Kidney (tissue), 14 donors: Measurements from ENCODE around the gene DRAM1. TPM values are rescaled to one million over a fixed set of nuclear protein-coding genes. Genes with fewer than 3 reads are reported as not detected.
"Not testable (repeated sequence)": the region's sequence is repeated elsewhere in the genome, so short reads cannot be mapped to it uniquely, and the experiment has no call there.

Source experiments
- DNase-seq, 5 donors: peaks; one replicate each; pipeline ENCODE4 v3.0.0-alpha.2; 2013 to 2020
- FAIRE-seq: peaks from 2 replicates; lab custom pipeline; 2012; peaks lifted over from hg19 to GRCh38; lab: Jason Lieb, UNC
- H3K27ac ChIP-seq, 2 donors: one replicate each; pipeline ENCODE4 v1.7.0; 2013; ENCODE audit warnings: low read depth in 2 of 2, low read length in 2 of 2, inconsistent platforms in 1 of 2
- H3K27me3 ChIP-seq: one replicate; pipeline ENCODE4 v1.7.1; 2013; ENCODE audit warnings: low read length, inconsistent platforms; ENCODE audit not compliant: control insufficient read depth, insufficient read depth
- H3K36me3 ChIP-seq, 3 donors: one replicate each; pipeline versions ENCODE4 v1.7.0 to v1.7.1; 2013; ENCODE audit warnings: low read length in 3 of 3, control low read depth in 1 of 3, inconsistent platforms in 1 of 3; ENCODE audit not compliant: insufficient read depth in 3 of 3, control insufficient read depth in 2 of 3
- H3K4me1 ChIP-seq, 3 donors: one replicate each; pipeline versions ENCODE4 v1.7.0 to v1.7.1; 2013; ENCODE audit warnings: low read length in 3 of 3, inconsistent platforms in 1 of 3, low read depth in 1 of 3; ENCODE audit not compliant: control insufficient read depth in 2 of 3, insufficient read depth in 2 of 3
- H3K4me3 ChIP-seq, 3 donors: one replicate each; pipeline versions ENCODE4 v1.7.0 to v1.8.1; 2013; ENCODE audit warnings: low read length in 3 of 3, control low read depth in 1 of 3, inconsistent platforms in 1 of 3
- H3K9ac ChIP-seq, 3 donors: one replicate each; pipeline versions ENCODE4 v1.7.0 to v1.7.1; 2013; ENCODE audit warnings: low read length in 3 of 3, control low read depth in 1 of 3, inconsistent platforms in 1 of 3
- H3K9me3 ChIP-seq, 3 donors: one replicate each; pipeline versions ENCODE4 v1.7.0 to v1.7.1; 2013; ENCODE audit warnings: low read length in 3 of 3, control low read depth in 1 of 3, inconsistent platforms in 1 of 3; ENCODE audit not compliant: control insufficient read depth in 2 of 3, insufficient read depth in 1 of 3
- intact Hi-C: fragments of 100-400 bp; cut with DNase I; formaldehyde crosslinking; loops from one replicate; pipeline ENCODE4 v1.11.1; 2022
- polyA plus RNA-seq: library from polyadenylated mRNA; stranded (reverse); fragments of 350-450 nt; fragmentation: Illumina TruSeq; extraction: RNeasy Lipid Tissue Mini Kit (QIAGEN cat#74804); gene quantifications from one replicate; pipeline ENCODE4 v1.2.3, GENCODE V29; 2014; ENCODE audit warnings: low read depth, low replicate concordance; ENCODE audit not compliant: insufficient read depth
- total RNA-seq: library from RNA; stranded (reverse); fragmentation: NEBNext Ultra II Directional; extraction: Animal tissue kit (Norgen Biotek cat#: 25700); gene quantifications from one replicate; pipeline ENCODE4 v1.2.1, GENCODE V29; 2021
- TF ChIP-seq, protein P1 (sequence below): IDR thresholded peaks from 3 replicates; pipeline ENCODE4 v1.5.1; 2012; ENCODE audit warnings: mild to moderate bottlenecking, moderate library complexity, borderline replicate concordance; ENCODE audit not compliant: insufficient read depth; ENCODE audit errors: extremely low read depth
- donor health status: control.
- donor health status: control.
- donor health status: control.
- donor health status: control.
- donor health status: control.
- donor health status: DM: yes; HTN: yes; CAD: no.
- donor health status: Normal renal cell carcinoma (clear cell type).

DRAM1 gene
- total and polyA plus RNA-seq, 2 donors from 2014 or later, result 19.0 to 35.8 TPM

GRCh38 chr12:101862245-101862644, 15.1 kb upstream of the DRAM1 start:
- TF ChIP-seq, protein P1, sequence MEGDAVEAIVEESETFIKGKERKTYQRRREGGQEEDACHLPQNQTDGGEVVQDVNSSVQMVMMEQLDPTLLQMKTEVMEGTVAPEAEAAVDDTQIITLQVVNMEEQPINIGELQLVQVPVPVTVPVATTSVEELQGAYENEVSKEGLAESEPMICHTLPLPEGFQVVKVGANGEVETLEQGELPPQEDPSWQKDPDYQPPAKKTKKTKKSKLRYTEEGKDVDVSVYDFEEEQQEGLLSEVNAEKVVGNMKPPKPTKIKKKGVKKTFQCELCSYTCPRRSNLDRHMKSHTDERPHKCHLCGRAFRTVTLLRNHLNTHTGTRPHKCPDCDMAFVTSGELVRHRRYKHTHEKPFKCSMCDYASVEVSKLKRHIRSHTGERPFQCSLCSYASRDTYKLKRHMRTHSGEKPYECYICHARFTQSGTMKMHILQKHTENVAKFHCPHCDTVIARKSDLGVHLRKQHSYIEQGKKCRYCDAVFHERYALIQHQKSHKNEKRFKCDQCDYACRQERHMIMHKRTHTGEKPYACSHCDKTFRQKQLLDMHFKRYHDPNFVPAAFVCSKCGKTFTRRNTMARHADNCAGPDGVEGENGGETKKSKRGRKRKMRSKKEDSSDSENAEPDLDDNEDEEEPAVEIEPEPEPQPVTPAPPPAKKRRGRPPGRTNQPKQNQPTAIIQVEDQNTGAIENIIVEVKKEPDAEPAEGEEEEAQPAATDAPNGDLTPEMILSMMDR, result no peak
- H3K27ac ChIP-seq, result no peak overlapping the region
- H3K4me1 ChIP-seq, result peaks cover 0 to 6% (median 3%) of the 10 kb centered on the region in 3 donors
- H3K27me3 ChIP-seq, result no peaks in the 10 kb centered on the region
- no peaks in the 10 kb centered on the region for H3K36me3 ChIP-seq
- no peak overlapping the region for H3K4me3 ChIP-seq
- no peak for FAIRE-seq
- H3K9me3 ChIP-seq, result no peaks in the 10 kb centered on the region
- intact Hi-C loops, result no loop called here
- H3K9ac ChIP-seq, result no peak overlapping the region
- DNase-seq, result no peak

DNA sequence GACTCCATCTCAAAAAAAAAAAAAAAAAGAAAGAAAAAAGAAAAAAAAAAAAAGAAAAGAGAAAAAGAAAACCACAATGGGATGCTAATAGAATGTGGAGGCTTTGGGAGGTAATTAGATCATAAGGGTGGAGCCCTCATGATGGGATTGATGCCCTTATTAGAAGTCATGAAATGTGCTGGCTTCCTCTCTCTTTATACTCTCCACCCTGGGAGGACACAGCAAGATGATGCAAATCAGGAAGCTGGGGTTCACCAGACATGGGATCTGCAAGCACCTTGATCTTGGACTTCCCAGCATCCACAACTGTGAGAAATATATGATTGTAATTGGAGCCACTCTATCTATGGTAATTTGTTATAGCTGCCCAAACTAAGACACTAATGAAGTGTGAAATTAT, 13.4 kb upstream of the DRAM1 start:
- no peaks in the 10 kb centered on the region for H3K9me3 ChIP-seq
- no peak overlapping the region for H3K9ac ChIP-seq
- DNase-seq, result no peak
- TF ChIP-seq, protein P1, result no peak
- no peak overlapping the region for H3K4me3 ChIP-seq
- no peaks in the 10 kb centered on the region for H3K36me3 ChIP-seq
- no peaks in the 10 kb centered on the region for H3K27me3 ChIP-seq
- no peak overlapping the region for H3K27ac ChIP-seq
- no peak for FAIRE-seq
- H3K4me1 ChIP-seq, result peaks cover 0 to 3% (median 3%) of the 10 kb centered on the region in 3 donors
- intact Hi-C loops, result no loop called here

DNA sequence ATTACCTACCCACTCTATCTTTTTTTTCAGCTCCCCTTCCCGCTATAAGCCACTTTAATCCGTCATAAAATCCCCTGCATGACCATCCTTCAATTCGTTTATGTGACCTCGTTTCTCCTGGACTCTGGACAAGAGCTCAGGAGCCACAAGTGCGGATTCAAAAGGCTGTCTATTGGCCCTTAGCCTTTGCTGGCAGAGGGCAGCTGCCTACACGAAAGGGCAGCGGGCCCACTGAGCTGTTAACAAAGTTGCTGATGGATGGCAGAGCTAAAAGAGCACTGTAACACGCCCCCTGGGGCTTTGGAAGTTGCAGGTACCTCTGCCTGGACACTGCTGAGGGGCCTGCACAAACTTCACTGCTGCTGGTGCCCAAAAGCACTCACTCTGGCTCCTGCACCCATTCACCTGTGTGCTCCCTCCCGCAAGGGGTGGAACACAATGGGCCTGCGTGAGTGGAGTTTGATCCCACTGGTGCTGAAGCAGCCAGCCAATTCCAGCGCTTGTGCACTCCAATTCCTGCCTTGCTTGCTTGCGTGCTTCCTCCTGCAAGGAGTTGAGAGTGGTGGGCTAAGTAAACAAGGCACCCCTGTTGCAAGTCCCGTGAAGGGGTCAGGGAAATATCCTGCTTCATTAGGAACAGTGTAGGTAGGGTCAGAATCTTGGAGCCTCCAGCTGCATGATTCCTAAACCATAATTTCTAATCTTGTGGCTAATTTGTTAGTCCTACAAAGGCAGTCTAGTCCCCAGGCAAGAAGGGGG, 10.6 kb upstream of the DRAM1 start:
- H3K9ac ChIP-seq, result no peak overlapping the region
- H3K9me3 ChIP-seq, result no peaks in the 10 kb centered on the region
- H3K4me3 ChIP-seq, result peak overlapping the region in 1 of 3 donors; percentile 25
- FAIRE-seq (no peak), DNase-seq (no peak)
- H3K36me3 ChIP-seq, result no peaks in the 10 kb centered on the region
- peaks cover 0 to 3% (median 0%) of the 10 kb centered on the region in 3 donors for H3K4me1 ChIP-seq
- TF ChIP-seq, protein P1, result no peak
- intact Hi-C loops, result no loop called here
- no peaks in the 10 kb centered on the region for H3K27me3 ChIP-seq
- H3K27ac ChIP-seq, result no peak overlapping the region

DNA sequence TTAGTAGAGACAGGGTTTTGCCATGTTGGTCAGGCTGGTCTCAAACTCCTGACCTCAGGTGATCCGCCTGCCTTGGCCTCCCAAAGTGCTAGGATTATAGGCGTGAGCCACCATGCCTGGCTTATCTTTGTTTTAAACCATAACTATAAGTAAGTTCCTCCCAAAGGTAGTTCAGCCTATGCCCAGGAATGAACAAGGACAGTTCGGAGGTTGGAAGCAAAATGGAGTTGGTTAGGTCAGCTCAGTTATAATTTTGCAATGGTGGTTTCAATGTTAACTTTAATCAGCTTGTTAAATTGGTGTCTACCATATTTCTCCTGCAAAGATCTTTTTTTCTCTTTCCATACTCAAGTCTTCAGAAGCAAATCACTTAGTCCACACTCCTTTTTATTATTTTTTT, 9.8 kb upstream of the DRAM1 start:
- H3K27me3 ChIP-seq, H3K4me1 ChIP-seq, H3K9me3 ChIP-seq, H3K36me3 ChIP-seq, H3K9ac ChIP-seq, DNase-seq, H3K27ac ChIP-seq, FAIRE-seq, H3K4me3 ChIP-seq, intact Hi-C loops: not testable (repeated sequence)
